Adipocyte (in vitro differentiated cells): ENCODE results near the gene C12orf56.
A peak's percentile ranks its signal among the peaks of the same experiment; 100 is the strongest.
"Not testable (repeated sequence)": the region's sequence is repeated elsewhere in the genome, so short reads cannot be mapped to it uniquely, and the experiment has no call there.

Experiments used
- DNase-seq: peaks from one replicate; pipeline ENCODE4 v3.0.0-alpha.2; 2015; ENCODE audit warnings: low read depth
- H3K27me3 ChIP-seq: replicated peaks from 2 replicates; pipeline ENCODE4 v1.7.0; 2013; ENCODE audit warnings: mild to moderate bottlenecking, low read length, moderate library complexity; ENCODE audit not compliant: control insufficient read depth, insufficient read depth
- H3K36me3 ChIP-seq: 2 replicates; pipeline ENCODE4 v1.7.0; 2013; ENCODE audit warnings: low read length, mild to moderate bottlenecking, moderate library complexity; ENCODE audit not compliant: control insufficient read depth, insufficient read depth, severe bottlenecking
- H3K4me1 ChIP-seq: 2 replicates; pipeline ENCODE4 v1.7.0; 2013; ENCODE audit warnings: mild to moderate bottlenecking, low read length, moderate library complexity; ENCODE audit not compliant: control insufficient read depth, insufficient read depth
- H3K4me3 ChIP-seq: 2 replicates; pipeline ENCODE4 v1.7.0; 2013; ENCODE audit warnings: mild to moderate bottlenecking, low read length, moderate library complexity
- H3K9ac ChIP-seq: 2 replicates; pipeline ENCODE4 v1.7.0; 2013; ENCODE audit warnings: mild to moderate bottlenecking, low read length, moderate library complexity
- H3K9me3 ChIP-seq: 2 replicates; pipeline ENCODE4 v1.7.0; 2013; ENCODE audit warnings: mild to moderate bottlenecking, low read length, moderate library complexity; ENCODE audit not compliant: control insufficient read depth

Gene C12orf56

DNA sequence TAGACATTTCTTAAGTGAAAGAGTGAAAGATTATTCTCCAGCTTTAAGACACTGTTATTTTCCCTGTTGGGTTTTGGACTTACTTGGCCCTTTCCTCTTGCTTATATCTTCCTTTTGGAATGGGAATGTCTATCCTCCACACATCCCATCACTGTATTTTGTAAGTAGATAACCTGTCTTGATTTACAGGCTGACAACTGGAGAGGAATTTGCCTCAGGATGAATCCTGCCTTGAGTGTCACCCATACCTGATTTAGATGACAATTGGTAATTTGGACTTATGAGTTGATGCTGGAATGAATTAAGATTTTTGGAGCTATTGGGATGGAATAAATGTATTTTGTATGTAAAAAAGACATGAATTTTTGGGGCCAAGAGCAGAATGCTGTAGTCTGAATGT is 94.3 kb downstream of the C12orf56 start:
- H3K27me3 ChIP-seq, result no peaks in the 10 kb centered on the region
- H3K9ac ChIP-seq, result no peak overlapping the region
- H3K9me3 ChIP-seq, result no peaks in the 10 kb centered on the region
- no peaks in the 10 kb centered on the region for H3K36me3 ChIP-seq
- H3K4me1 ChIP-seq, result no peaks in the 10 kb centered on the region
- H3K4me3 ChIP-seq, result no peak overlapping the region
- no peak for DNase-seq

DNA sequence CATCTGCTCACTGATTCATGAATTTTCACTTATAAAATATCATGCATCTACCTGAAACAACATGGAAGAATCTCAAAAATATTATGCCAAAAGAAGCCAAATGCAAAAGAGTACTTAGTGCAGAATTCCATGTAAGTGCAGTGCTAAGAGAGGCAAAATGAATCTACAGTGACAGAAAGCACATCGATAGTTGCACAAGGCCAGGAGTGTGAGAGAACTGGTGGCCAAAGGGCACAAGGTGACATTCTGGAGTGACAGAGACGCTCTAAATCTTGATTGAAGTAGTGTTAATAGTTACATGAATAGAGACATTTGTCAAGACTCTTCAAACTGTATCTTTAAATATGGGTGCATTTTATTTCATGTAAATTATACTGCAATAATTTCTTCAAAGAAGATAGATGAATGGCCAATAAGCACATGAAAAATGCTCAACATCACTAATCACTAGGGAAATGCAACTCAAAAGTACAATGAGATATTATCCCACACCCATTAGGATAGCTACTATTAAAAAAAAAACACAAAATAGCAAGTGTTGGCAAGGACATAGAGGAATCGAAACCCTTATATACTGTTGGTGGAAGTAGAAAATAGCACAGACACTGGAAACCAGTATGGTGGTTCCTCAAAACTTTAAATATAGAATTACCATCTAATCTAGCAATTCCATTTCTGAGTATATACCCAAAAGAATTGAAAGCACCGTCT is 96.7 kb downstream of the C12orf56 start:
- H3K9ac ChIP-seq, result no peak overlapping the region
- no peak for DNase-seq
- H3K4me3 ChIP-seq, result no peak overlapping the region
- H3K9me3 ChIP-seq, result no peaks in the 10 kb centered on the region
- H3K4me1 ChIP-seq, result no peaks in the 10 kb centered on the region
- H3K27me3 ChIP-seq, result no peaks in the 10 kb centered on the region
- H3K36me3 ChIP-seq, result no peaks in the 10 kb centered on the region

DNA sequence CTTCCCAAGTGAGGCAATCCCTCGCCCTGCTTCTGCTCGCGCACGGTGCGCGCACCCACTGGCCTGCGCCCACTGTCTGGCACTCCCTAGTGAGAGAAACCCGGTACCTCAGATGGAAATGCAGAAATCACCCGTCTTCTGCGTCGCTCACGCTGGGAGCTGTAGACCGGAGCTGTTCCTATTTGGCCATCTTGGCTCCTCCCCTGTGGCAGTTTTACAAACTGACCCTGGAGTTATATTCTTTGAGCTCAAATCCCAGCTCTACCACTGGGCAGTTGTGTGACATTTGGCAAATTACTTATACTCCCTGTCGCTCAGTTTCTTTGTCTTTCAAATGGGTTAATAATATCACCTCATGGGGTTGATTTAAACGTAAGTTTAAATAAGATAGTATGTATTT is 97.4 kb downstream of the C12orf56 start:
- not testable (repeated sequence) for H3K4me1 ChIP-seq

DNA sequence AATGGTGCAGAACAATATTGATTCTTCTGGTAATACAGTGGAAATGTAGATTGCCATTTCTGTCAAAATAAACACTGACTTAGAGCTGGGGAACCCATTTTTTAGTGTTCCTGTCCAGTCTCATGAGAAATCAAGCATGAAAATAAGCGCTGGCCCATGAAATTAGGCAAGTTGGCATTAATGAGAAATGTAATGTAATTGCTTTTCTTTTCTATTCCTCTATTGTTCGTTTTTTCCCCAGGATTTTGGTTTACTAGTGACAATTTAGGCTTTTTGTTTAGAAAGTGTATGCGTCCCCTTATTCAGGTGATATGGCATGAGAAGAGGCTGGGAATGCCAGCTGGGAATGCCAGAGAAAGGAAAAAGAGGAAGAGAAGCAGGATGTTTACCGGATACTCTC is 104.0 kb downstream of the C12orf56 start:
- H3K4me1 ChIP-seq, result no peaks in the 10 kb centered on the region
- no peaks in the 10 kb centered on the region for H3K27me3 ChIP-seq
- no peaks in the 10 kb centered on the region for H3K36me3 ChIP-seq
- H3K4me3 ChIP-seq, result no peak overlapping the region
- H3K9me3 ChIP-seq, result no peaks in the 10 kb centered on the region
- H3K9ac ChIP-seq, result no peak overlapping the region
- no peak for DNase-seq

More for the DNA sequence above, 97.4 kb downstream of the C12orf56 start:
- not testable (repeated sequence) for H3K27me3 ChIP-seq, DNase-seq, H3K9ac ChIP-seq, H3K9me3 ChIP-seq, H3K36me3 ChIP-seq, H3K4me3 ChIP-seq

DNA sequence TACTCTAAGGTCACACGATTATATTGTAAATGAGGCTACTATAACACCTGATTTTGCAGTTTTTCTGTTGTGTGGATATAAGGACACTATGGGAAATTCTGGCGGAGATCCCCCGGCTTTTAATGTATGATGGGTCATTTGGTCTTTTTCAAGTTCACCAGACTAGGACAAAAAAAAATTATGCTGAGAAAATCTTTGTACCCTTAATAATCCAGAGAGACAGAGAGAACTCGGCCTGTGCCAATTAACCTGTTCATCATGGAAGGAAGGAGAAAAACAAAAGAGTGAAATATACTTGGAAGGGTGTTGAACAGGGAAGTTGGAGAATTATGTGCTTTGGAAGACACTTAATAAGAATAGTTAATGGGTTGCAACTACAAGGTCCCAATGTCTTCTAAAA is 106.3 kb downstream of the C12orf56 start:
- Histone ChIP-seq H3K4me3 (no peak overlapping the region), H3K9me3 (no peaks in the 10 kb centered on the region), H3K36me3 (no peaks in the 10 kb centered on the region), H3K9ac (no peak overlapping the region), H3K4me1 (no peaks in the 10 kb centered on the region), H3K27me3 (no peaks in the 10 kb centered on the region)
- DNase-seq, result no peak

DNA sequence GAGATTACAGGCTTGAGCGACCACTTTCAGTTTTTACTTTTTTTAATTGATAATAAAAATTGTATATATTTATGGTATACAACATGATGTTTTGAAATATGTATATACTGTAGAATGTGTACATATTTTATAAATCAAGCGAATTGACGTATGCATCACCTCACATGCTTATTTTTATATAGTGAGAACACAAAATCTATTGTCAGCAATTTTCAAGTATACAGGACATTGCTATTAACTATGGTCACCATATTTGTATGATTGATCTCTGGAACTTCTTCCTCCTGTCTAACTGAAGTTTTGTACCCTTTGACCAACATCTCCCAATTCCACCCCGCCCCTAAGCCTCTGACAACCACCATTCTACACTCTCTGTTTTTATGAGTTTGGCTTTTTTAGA is 112.1 kb downstream of the C12orf56 start:
- Histone ChIP-seq H3K9me3 (no peaks in the 10 kb centered on the region), H3K27me3 (no peaks in the 10 kb centered on the region), H3K36me3 (no peaks in the 10 kb centered on the region), H3K9ac (no peak overlapping the region), H3K4me1 (no peaks in the 10 kb centered on the region), H3K4me3 (no peak overlapping the region)
- DNase-seq, result no peak

GRCh38 chr12:64273527-64274403 is 116.8 kb downstream of the C12orf56 start:
- no peaks in the 10 kb centered on the region for H3K36me3 ChIP-seq
- H3K9me3 ChIP-seq, result no peaks in the 10 kb centered on the region
- no peaks in the 10 kb centered on the region for H3K27me3 ChIP-seq
- no peak overlapping the region for H3K9ac ChIP-seq
- no peaks in the 10 kb centered on the region for H3K4me1 ChIP-seq
- H3K4me3 ChIP-seq, result no peak overlapping the region
- DNase-seq, result peak; percentile 47

- no peak for DNase-seq
- Histone ChIP-seq H3K27me3 (no peaks in the 10 kb centered on the region), H3K36me3 (no peaks in the 10 kb centered on the region), H3K9ac (no peak overlapping the region), H3K4me3 (no peak overlapping the region), H3K4me1 (no peaks in the 10 kb centered on the region), H3K9me3 (no peaks in the 10 kb centered on the region)
These were observed 120.1 kb downstream of the C12orf56 start for GRCh38 chr12:64270411-64270810.

DNA sequence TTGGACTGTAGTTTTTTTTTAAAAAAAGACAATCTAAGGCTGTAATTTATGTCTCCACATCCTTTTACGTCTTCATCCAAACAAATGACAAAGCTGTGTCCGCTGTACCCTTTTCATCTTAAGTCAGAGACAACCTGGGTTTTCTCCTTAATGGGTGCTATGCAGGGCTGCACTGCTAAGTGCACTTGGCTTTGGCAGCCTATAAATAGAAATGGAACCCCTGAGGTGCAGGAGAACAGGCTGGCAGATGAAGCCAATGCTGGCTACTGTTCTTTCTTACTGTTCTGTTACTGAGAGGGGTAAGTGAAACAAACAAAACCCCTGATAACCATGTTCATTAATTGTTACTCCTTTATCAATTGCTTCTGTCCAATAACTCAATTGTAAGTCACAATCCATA is 121.4 kb downstream of the C12orf56 start:
- H3K27me3 ChIP-seq, result no peaks in the 10 kb centered on the region

DNA sequence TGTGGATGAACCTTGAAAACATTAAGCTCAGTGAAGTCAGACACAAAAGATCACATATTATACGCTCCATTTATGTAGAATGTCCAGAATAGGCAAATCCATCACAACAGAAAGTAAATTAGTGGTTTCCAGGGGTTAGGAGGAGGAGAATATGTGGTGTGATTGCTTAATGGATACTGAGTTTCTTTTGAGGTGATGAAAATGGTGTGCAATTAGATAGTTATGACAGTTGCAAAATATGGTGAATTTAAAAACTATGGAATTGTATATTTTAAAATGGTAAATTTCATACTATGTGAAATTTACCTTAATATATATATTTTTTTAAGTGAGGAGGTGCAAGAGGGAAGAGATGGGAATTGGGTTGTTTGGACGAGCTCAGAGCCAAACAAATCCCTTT is 122.1 kb downstream of the C12orf56 start:
- H3K4me1 ChIP-seq, result no peaks in the 10 kb centered on the region
- no peak for DNase-seq
- no peak overlapping the region for H3K4me3 ChIP-seq
- no peaks in the 10 kb centered on the region for H3K36me3 ChIP-seq
- H3K9me3 ChIP-seq, result no peaks in the 10 kb centered on the region
- H3K27me3 ChIP-seq, result no peaks in the 10 kb centered on the region
- H3K9ac ChIP-seq, result no peak overlapping the region

More for the DNA sequence above, 121.4 kb downstream of the C12orf56 start:
- Histone ChIP-seq H3K9ac (no peak overlapping the region), H3K36me3 (no peaks in the 10 kb centered on the region), H3K4me1 (no peaks in the 10 kb centered on the region), H3K4me3 (no peak overlapping the region), H3K9me3 (no peaks in the 10 kb centered on the region)
- DNase-seq, result no peak

DNA sequence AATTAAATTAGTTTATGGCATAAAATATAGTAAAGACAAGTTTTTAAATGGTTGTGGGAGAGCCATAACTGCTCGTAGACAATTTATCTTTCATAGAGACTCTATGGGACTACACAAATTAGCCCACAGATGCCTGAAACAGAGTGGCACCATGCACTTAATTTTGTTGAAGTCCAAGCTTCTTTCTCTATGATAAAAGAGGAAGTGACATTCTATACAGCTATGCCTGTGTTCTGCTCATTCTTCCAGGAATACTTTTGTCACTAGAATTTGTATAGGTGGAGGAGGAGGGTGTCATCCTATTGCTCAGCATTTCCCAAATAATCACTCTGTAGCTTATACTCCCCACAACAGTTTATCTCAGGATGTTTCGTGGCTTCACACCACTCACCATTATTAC is 124.7 kb downstream of the C12orf56 start:
- Histone ChIP-seq H3K4me1 (no peaks in the 10 kb centered on the region), H3K9me3 (no peaks in the 10 kb centered on the region), H3K9ac (no peak overlapping the region), H3K27me3 (no peaks in the 10 kb centered on the region), H3K36me3 (no peaks in the 10 kb centered on the region), H3K4me3 (no peak overlapping the region)
- DNase-seq, result no peak
